ENCODE measurements around the gene IRF5. TPM values are rescaled to one million over a fixed set of nuclear protein-coding genes. Genes with fewer than 3 reads are reported as not detected.

Gene IRF5
- total RNA-seq, 1 experiment from 2014 or later = 16.5 TPM

- DNase-seq (ENCODE audit: low read depth, low spot score) (no peak), ATAC-seq (no peak)
- TF ChIP-seq SRF (IDR thresholded peaks at IDR 0.05; ENCODE audit: low read depth) (no peak), REST (IDR thresholded peaks at IDR 0.05; ENCODE audit: low read depth) (no peak), ZBTB33 (IDR thresholded peaks at IDR 0.05; ENCODE audit: extremely low read depth, insufficient replicate concordance, low read length) (no peak), EZH2phosphoT487 (IDR thresholded peaks at IDR 0.05; ENCODE audit: borderline replicate concordance) (no peak), SIN3A (IDR thresholded peaks at IDR 0.05; ENCODE audit: low read depth) (no peak), EZH2 (IDR thresholded peaks at IDR 0.05) (no peak), RAD21 (IDR thresholded peaks at IDR 0.05; ENCODE audit: low read depth) (no peak), CTCF (IDR thresholded peaks at IDR 0.05 in 2 of 3, conservative IDR thresholded peaks at IDR 0.05 in 1 of 3; ENCODE audit: borderline replicate concordance in 1 of 3, insufficient read depth in 1 of 3, low read depth in 2 of 3, low read length in 2 of 3) (no peak), SP1 (IDR thresholded peaks at IDR 0.05; ENCODE audit: low read depth) (no peak), JUND (IDR thresholded peaks at IDR 0.05) (no peak), MAX (IDR thresholded peaks at IDR 0.05) (no peak), FOSL1 (IDR thresholded peaks at IDR 0.05; ENCODE audit: low read depth) (no peak), CBX3 (IDR thresholded peaks at IDR 0.05; ENCODE audit: low read depth) (no peak), POLR2AphosphoS5 (IDR thresholded peaks at IDR 0.05; ENCODE audit: low read depth, low read length) (no peak), ATF3 (IDR thresholded peaks at IDR 0.05) (no peak), ZFX (IDR thresholded peaks at IDR 0.05) (no peak), CEBPB (IDR thresholded peaks at IDR 0.05; ENCODE audit: low read depth) (no peak)
- no TSS peak for BruUV-seq (replicated peaks)
- H3K27ac ChIP-seq (ENCODE audit: low read depth, low read length) = no peak overlapping the region
- ChIA-PET RAD21 (ENCODE audit: low non-redundant PET in 1 of 2, low total read pairs in 2 of 2, uncharacterized antibody in 2 of 2, unreplicated experiment in 2 of 2) (no interaction called here), POLR2A (no interaction called here), CTCF (interaction anchor here (1.3 to 2.1 kb wide), 2 partner anchors 20 to 188 kb away, joined by 4 to 6 read pairs; no protein-coding TSS in a partner anchor)
- no peaks in the 10 kb centered on the region for H3K36me3 ChIP-seq (ENCODE audit: control insufficient read depth in 1 of 2, insufficient read depth in 2 of 2, low read length in 2 of 2)
- no peaks in the 10 kb centered on the region for H4K20me1 ChIP-seq (ENCODE audit: insufficient read depth)
- no peak overlapping the region for H3K9ac ChIP-seq (ENCODE audit: low read length)
- H3K4me1 ChIP-seq (ENCODE audit: control insufficient read depth in 1 of 2, insufficient read depth in 2 of 2, low read length in 2 of 2) = peaks cover 7 to 27% of the 10 kb centered on the region in 2 experiments
- no peaks in the 10 kb centered on the region for H3K79me2 ChIP-seq (ENCODE audit: insufficient read depth, low read length)
- H3K4me2 ChIP-seq (ENCODE audit: low read length) = peak overlapping the region; percentile 61
- intact Hi-C loops (cut with micrococcal nuclease) = loop anchor here (1.0 to 2.0 kb wide), 2 partner anchors 188 to 307 kb away; no protein-coding TSS in a partner anchor
- no peak overlapping the region for H3K4me3 ChIP-seq (replicated peaks in 1 of 2; ENCODE audit: low read depth in 1 of 2, low read length in 2 of 2)
- H2AFZ ChIP-seq (ENCODE audit: low read depth, low read length, poor library complexity, severe bottlenecking) = no peak overlapping the region
- H3K9me2 ChIP-seq (ENCODE audit: insufficient read depth) = no peaks in the 10 kb centered on the region
- no peaks in the 10 kb centered on the region for H3K27me3 ChIP-seq (ENCODE audit: insufficient read depth, low read length)
- no peaks in the 10 kb centered on the region for H3K9me3 ChIP-seq (ENCODE audit: control insufficient read depth in 1 of 2, insufficient read depth in 1 of 2, low read depth in 1 of 2, low read length in 2 of 2)
These were observed 33.9 kb upstream of the IRF5 start for GRCh38 chr7:128903621-128904361.

Measured in HCT116 (cell line).